HG03025 (cell line): ENCODE measurements around the gene SLC15A4.

Experiments
- ATAC-seq: cut with Tn5 transposase; IDR thresholded peaks from one replicate; pipeline ENCODE4 v1.9.1; 2021; ENCODE audit warnings: mild to moderate bottlenecking, moderate library complexity; ENCODE audit not compliant: unreplicated experiment, low FRiP score

SLC15A4 gene

GRCh38 chr12:128763395-128763794 lies 60.4 kb downstream of the SLC15A4 start:
- no peak for ATAC-seq

- no peak for ATAC-seq
Observed at GRCh38 chr12:128761379-128761790, 62.4 kb downstream of the SLC15A4 start.

GRCh38 chr12:128755566-128755965 lies 68.2 kb downstream of the SLC15A4 start:
- ATAC-seq: no peak

GRCh38 chr12:128754275-128754674 lies 69.5 kb downstream of the SLC15A4 start:
- ATAC-seq: no peak

- no peak for ATAC-seq
Observed at GRCh38 chr12:128753438-128753837, 70.3 kb downstream of the SLC15A4 start.

- no peak for ATAC-seq
Observed at GRCh38 chr12:128752386-128752785, 71.4 kb downstream of the SLC15A4 start.

GRCh38 chr12:128747441-128747840 lies 76.3 kb downstream of the SLC15A4 start:
- ATAC-seq: no peak

GRCh38 chr12:128745772-128746689 lies 77.7 kb downstream of the SLC15A4 start:
- ATAC-seq: no peak

- ATAC-seq: no peak
Observed at GRCh38 chr12:128743916-128744315, 79.8 kb downstream of the SLC15A4 start.
